ENCODE measurements around the gene PAPPA.

GRCh38 chr9:116284518-116284917 is 130.9 kb downstream of the PAPPA start:
- TF ChIP-seq, protein P1, sequence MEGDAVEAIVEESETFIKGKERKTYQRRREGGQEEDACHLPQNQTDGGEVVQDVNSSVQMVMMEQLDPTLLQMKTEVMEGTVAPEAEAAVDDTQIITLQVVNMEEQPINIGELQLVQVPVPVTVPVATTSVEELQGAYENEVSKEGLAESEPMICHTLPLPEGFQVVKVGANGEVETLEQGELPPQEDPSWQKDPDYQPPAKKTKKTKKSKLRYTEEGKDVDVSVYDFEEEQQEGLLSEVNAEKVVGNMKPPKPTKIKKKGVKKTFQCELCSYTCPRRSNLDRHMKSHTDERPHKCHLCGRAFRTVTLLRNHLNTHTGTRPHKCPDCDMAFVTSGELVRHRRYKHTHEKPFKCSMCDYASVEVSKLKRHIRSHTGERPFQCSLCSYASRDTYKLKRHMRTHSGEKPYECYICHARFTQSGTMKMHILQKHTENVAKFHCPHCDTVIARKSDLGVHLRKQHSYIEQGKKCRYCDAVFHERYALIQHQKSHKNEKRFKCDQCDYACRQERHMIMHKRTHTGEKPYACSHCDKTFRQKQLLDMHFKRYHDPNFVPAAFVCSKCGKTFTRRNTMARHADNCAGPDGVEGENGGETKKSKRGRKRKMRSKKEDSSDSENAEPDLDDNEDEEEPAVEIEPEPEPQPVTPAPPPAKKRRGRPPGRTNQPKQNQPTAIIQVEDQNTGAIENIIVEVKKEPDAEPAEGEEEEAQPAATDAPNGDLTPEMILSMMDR (IDR thresholded peaks at IDR 0.05; ENCODE audit: insufficient read depth, low read length, poor library complexity, severe bottlenecking): no peak
- TF ChIP-seq EZH2phosphoT487 (conservative IDR thresholded peaks at IDR 0.05; ENCODE audit: low read length): no peak

All from SU-DHL-6 (cell line).